HT-29 (cell line): ENCODE results near the gene CYP20A1. TPM values are rescaled to one million over a fixed set of nuclear protein-coding genes. Genes with fewer than 3 reads are reported as not detected.

Experiments
- small RNA-seq: library from RNA; depleted of rRNA; stranded (forward); fragments of <200 nt; gene quantifications from one replicate; pipeline ENCODE3, GENCODE V24; 2014
- total RNA-seq: library from RNA; depleted of rRNA; stranded (reverse); fragments of >200 nt; shearing (Covaris generic); gene quantifications from 2 replicates; pipeline ENCODE4 v1.2.3, GENCODE V29; 2014; rRNA removed

CYP20A1 gene
- total RNA-seq, 1 experiment from 2014 or later: 5.8 TPM

Small RNA genes within 50 kb of the gene (small RNA-seq; reads per million reads assigned to genes)
- not detected for gene RN7SL670P

Other genes starting within 250 kb of the CYP20A1 start
- 13.1 and 14.1 TPM in 2 replicates for gene NBEAL1, start 224.1 kb upstream of the CYP20A1 start, total RNA-seq
- gene ABI2, start 89.4 kb downstream of the CYP20A1 start, total RNA-seq: 23.1 and 27.9 TPM in 2 replicates